GM12872 (cell line): ENCODE data around the gene ROBO1.

Source experiments
- CTCF ChIP-seq: IDR thresholded peaks from 3 replicates; pipeline ENCODE4 v1.5.1; 2011; ENCODE audit warnings: low read depth, mild to moderate bottlenecking, low read length, moderate library complexity; ENCODE audit not compliant: insufficient read depth

ROBO1 gene

GRCh38 chr3:79651536-79652065 is 116.2 kb downstream of the ROBO1 start:
- TF ChIP-seq CTCF, result no peak

GRCh38 chr3:79639855-79640254 is 127.9 kb downstream of the ROBO1 start:
- no peak for TF ChIP-seq CTCF

- no peak for TF ChIP-seq CTCF
Observed at GRCh38 chr3:79636372-79636771, 131.4 kb downstream of the ROBO1 start.

- TF ChIP-seq CTCF, result no peak
Observed at GRCh38 chr3:79632842-79633241, 135.0 kb downstream of the ROBO1 start.

- TF ChIP-seq CTCF, result no peak
Observed at GRCh38 chr3:79618883-79619282, 148.9 kb downstream of the ROBO1 start.

GRCh38 chr3:79606414-79606813 is 161.4 kb downstream of the ROBO1 start:
- TF ChIP-seq CTCF, result no peak

- no peak for TF ChIP-seq CTCF
Observed at GRCh38 chr3:79604681-79605080, 163.1 kb downstream of the ROBO1 start.
